ENCODE measurements around the gene SLC22A23.

The SLC22A23 gene

GRCh38 chr6:3314621-3315467 lies 142.0 kb downstream of the SLC22A23 start:
- no peak for DNase-seq

GRCh38 chr6:3314176-3314575 lies 142.7 kb downstream of the SLC22A23 start:
- DNase-seq = no peak

- no peak for DNase-seq
These were observed 144.1 kb downstream of the SLC22A23 start for GRCh38 chr6:3312604-3313231.

GRCh38 chr6:3311826-3312225 lies 145.0 kb downstream of the SLC22A23 start:
- DNase-seq = no peak

- DNase-seq = no peak
These were observed 146.1 kb downstream of the SLC22A23 start for GRCh38 chr6:3310703-3311102.

GRCh38 chr6:3310051-3310448 lies 146.8 kb downstream of the SLC22A23 start:
- DNase-seq = no peak

DNA sequence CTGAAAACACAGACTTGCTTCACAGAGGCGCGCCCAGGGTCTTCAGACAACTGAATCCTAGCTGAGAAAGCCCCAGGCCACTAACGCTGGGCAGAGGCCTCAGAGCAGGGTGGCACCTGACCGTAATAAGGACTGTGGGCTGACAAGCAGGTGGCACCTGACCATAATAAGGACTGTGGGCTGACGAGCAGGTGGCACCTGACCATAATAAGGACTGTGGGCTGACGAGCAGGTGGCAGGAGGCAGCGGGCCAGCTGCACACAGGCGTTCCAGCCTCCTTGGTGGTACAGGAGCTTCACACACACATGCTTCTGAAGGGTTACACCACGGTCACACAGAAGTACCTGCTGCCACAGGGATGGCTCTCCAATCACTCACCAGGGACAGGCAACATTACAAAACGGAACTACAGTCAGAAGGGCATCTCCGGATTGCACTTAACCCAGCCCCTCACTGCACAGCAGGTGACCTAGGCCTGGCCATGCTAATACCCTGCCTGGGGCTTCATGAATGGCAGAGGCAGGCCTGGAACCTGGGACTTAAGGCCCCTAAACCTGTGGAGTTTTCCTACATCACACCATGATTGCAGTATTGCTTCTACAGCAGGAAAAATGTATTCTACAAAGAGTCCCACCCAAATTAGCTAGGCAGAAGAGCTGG lies 147.3 kb downstream of the SLC22A23 start:
- DNase-seq = no peak

- DNase-seq = no peak
These were observed 148.7 kb downstream of the SLC22A23 start for GRCh38 chr6:3308106-3308505.

GRCh38 chr6:3307436-3307835 lies 149.4 kb downstream of the SLC22A23 start:
- DNase-seq = no peak

GRCh38 chr6:3306848-3307247 lies 150.0 kb downstream of the SLC22A23 start:
- no peak for DNase-seq

DNA sequence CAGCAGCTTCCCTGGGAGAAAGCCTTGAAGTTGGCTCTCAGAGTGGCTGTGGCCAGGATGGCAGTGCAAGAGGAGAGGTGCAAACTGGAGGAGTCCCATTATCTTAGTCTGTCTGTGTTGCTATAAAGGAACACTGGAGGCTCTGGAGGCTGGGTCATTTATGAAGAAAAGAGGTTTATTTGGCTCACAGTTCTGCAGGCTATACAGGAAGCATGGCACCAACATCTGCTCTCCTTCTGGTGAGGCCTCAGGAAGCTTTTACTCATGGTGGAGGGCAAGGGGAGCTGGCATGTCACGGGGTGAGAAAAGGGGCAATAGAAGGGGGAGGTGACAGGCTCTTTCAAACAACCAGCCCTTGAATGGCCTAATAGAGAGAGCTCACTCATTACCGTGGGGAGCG lies 151.0 kb downstream of the SLC22A23 start:
- DNase-seq = no peak

GRCh38 chr6:3305216-3305565 lies 151.7 kb downstream of the SLC22A23 start:
- DNase-seq = no peak

- DNase-seq = no peak
These were observed 152.2 kb downstream of the SLC22A23 start for GRCh38 chr6:3304500-3305215.

DNA sequence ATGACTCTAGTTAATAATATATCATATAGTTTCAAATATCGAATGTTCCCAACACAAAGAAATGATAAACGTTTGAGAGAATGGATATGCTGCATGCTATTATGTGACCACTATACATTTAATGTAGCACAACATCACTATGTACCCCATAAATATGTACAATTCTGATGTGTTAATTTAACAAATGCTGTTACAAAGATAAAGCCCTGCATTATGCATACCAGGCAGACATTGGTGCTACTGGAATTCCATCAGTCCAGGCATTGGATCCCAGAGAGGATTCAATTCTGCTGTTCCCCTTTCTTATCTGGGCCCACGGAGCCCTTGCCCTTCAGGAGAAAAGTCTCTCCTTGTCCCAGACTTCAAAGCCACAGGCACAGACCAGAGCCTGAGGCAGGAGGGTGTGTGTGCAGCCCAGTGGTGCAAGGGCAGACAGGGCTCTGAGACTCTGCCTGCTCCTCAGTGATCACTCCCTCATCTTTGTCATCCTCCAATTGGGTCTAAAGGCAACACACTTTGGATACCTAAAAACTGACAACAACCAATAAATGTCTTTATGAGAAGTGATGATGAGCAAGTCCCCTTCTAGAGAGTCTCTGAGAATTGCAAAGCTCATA lies 152.9 kb downstream of the SLC22A23 start:
- no peak for DNase-seq

DNA sequence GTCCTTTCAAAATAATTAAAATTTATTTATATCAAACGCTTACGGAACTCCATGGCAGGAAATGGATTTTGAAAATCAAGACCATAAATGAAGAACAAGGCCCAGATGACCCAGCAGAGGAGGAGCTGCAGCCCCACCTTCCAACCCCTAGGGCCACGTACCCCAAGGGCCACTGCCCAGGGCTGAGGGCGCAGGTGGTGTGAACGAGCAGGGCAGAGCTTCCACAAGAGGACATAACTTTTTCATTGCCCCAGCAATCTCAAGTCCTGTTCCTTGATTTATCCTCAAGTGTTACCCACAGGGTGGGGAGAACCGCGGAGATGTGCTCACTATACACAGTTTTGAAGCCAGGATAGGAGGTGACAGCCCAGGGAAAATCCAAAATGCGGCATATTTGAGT lies 155.3 kb downstream of the SLC22A23 start:
- DNase-seq = no peak

- DNase-seq = no peak
These were observed 157.6 kb downstream of the SLC22A23 start for GRCh38 chr6:3299221-3299620.

DNA sequence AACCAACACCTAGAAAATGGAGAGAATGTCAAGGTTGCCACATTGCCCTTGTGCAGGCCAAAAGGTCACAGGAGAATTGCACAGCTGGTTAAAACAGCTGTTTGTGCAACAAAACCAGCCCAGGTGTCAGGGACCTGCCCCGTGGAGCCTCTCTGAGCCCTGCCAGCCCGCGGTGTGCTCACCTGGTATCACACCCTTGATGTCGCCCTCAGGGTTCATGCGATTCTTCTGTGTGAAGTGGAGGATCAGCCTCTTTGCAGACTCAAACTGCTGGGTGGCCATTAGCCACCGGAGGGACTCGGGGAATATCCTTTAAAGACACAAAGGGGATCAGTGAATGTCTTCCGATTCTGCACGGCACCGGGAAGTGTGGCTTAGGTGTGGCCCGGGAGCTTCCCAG lies 158.9 kb downstream of the SLC22A23 start:
- no peak for DNase-seq

DNA sequence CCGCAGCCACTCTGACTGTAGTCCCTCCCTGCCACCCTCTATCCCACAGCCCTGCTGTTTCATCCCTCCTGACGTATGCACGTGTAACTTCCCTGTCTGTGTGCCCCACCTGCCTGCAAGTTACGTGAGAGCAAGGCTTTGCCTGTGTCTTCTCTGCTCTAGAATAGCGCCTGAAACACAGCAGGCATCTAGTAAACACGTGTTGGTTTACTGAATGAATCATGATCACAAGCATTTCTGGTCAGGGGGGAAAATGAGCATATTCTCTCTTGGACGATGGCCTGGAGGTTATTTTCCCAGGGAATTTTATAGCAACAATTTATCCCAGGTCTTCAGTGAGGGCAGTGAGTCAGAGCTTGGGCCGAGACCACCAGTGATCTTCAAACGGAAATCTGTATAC lies 159.8 kb downstream of the SLC22A23 start:
- no peak for DNase-seq

DNA sequence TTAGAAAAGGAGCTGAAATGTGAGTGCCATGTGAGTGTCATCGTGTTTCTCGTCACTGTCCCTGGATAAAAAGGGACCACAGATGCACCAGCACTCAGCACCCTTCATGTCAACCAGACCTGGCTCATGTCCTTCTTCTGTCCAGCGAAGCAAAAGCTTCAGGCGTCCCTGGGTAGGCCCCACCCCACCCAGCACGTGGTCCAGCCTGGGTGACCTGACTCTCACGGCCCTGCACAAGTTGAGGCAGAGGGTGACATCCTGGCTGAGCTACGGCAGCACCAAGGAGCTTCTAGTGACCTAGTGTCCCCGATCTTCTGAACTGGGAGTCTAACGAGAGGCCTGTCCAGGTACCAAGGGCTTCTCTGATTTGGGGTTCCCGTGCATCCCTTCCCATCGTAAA lies 160.3 kb downstream of the SLC22A23 start:
- DNase-seq = no peak

GRCh38 chr6:3296078-3296477 lies 160.8 kb downstream of the SLC22A23 start:
- no peak for DNase-seq

- DNase-seq = no peak
These were observed 161.7 kb downstream of the SLC22A23 start for GRCh38 chr6:3294921-3295871.

DNA sequence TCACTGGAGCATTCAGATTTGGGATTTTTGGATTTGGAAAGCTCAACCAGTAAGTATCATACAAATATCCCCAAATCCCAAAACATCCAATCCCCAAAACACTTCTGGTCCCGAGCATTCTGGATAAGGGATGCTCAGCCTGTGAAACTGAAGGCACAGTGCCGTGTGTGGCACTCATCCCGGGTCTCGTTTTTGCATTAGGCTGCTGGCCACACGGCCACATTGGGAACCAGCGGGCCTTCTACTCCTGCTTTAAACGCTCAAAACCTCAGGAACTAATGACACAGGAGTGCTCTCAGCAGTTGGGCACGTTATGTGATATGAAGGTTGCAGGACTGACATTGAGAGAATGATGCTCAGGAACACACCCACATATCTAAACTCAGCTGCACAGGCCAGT lies 162.5 kb downstream of the SLC22A23 start:
- DNase-seq = no peak
